PC-9 (cell line): ENCODE measurements around the gene BBS9. TPM values are rescaled to one million over a fixed set of nuclear protein-coding genes. Genes with fewer than 3 reads are reported as not detected.

Source experiments
- BruUV-seq: library from RNA; stranded (reverse); fragments of 400-500 nt; replicated peaks from 2 replicates; lab custom pipeline; 2021; lab: Mats Ljungman, UMichigan
- CTCF ChIA-PET: fragments of 300-600 bp; sonication (Branson Sonifier 250); formaldehyde crosslinking; loops from one replicate; lab custom pipeline; 2022; ENCODE audit warnings: antibody characterized with exemption; lab: Charles Lee
- POLR2A ChIA-PET: fragments of 300-600 bp; sonication (Branson Sonifier 250); formaldehyde crosslinking; loops from one replicate; lab custom pipeline; 2022; ENCODE audit warnings: antibody characterized with exemption; ENCODE audit not compliant: unreplicated experiment; lab: Charles Lee
- DNase-seq, 2 experiments: peaks; one replicate each; pipeline versions ENCODE4 v3.0.0 to v3.0.0-alpha.2; 2015 to 2022; ENCODE audit warnings: mixed read lengths in 1 of 2
- H2AFZ ChIP-seq: fragments of 200-600 bp; sonication (generic); 2 replicates; pipeline ENCODE4 v1.8.1; 2017; ENCODE audit warnings: antibody characterized with exemption
- H3F3A ChIP-seq: fragments of 200-600 bp; sonication (generic); 2 replicates; pipeline ENCODE4 v1.8.1; 2017; ENCODE audit warnings: antibody characterized with exemption, mild to moderate bottlenecking, low read depth; ENCODE audit not compliant: insufficient read depth
- H3K27ac ChIP-seq: fragments of 200-600 bp; sonication (generic); 2 replicates; pipeline ENCODE4 v1.6.1; 2016; ENCODE audit warnings: mixed run types
- H3K27me3 ChIP-seq: fragments of 200-600 bp; sonication (generic); 2 replicates; pipeline ENCODE4 v1.6.1; 2016; ENCODE audit warnings: low read depth, mixed run types; ENCODE audit not compliant: insufficient read depth
- H3K36me3 ChIP-seq: fragments of 200-600 bp; sonication (generic); 2 replicates; pipeline ENCODE4 v1.6.1; 2016; ENCODE audit warnings: low read depth, mixed run types
- H3K4me1 ChIP-seq: fragments of 200-600 bp; sonication (generic); replicated peaks from 2 replicates; pipeline ENCODE4 v1.6.1; 2016; ENCODE audit warnings: mixed run types; ENCODE audit not compliant: insufficient read depth
- H3K4me2 ChIP-seq: fragments of 200-600 bp; sonication (generic); 2 replicates; pipeline ENCODE4 v1.6.1; 2017; ENCODE audit warnings: mixed run types
- H3K4me3 ChIP-seq: fragments of 200-600 bp; sonication (generic); 2 replicates; pipeline ENCODE4 v1.6.1; 2016; ENCODE audit warnings: mixed run types
- H3K79me2 ChIP-seq: fragments of 200-600 bp; sonication (generic); 2 replicates; pipeline ENCODE4 v1.6.1; 2017; ENCODE audit warnings: low read depth, mixed run types
- H3K9me2 ChIP-seq: fragments of 200-600 bp; sonication (generic); 2 replicates; pipeline ENCODE4 v1.8.1; 2017; ENCODE audit warnings: mild to moderate bottlenecking; ENCODE audit not compliant: insufficient read depth
- H3K9me3 ChIP-seq: fragments of 200-600 bp; sonication (generic); 2 replicates; pipeline ENCODE4 v1.8.1; 2016; ENCODE audit warnings: low read depth; ENCODE audit not compliant: insufficient read depth
- H4K20me1 ChIP-seq: fragments of 200-600 bp; sonication (generic); 2 replicates; pipeline ENCODE4 v1.8.1; 2017; ENCODE audit not compliant: insufficient read depth
- EZH2 ChIP-seq: fragments of 200-600 bp; sonication (generic); IDR thresholded peaks from 2 replicates; pipeline ENCODE4 v1.8.0; 2017; ENCODE audit warnings: antibody characterized with exemption, low read depth
- intact Hi-C: fragments of 100-400 bp; cut with micrococcal nuclease; formaldehyde crosslinking; loops from one replicate; pipeline ENCODE4 v1.10.0; 2022; ENCODE audit not compliant: unreplicated experiment
- total RNA-seq: library from RNA; stranded (reverse); gene quantifications from 2 replicates; pipeline ENCODE4 v1.2.3, GENCODE V29; 2021
- TF ChIP-seq, protein P1 (sequence below): fragments of 200-600 bp; sonication (generic); conservative IDR thresholded peaks from 2 replicates; pipeline ENCODE4 v1.6.1; 2017; ENCODE audit warnings: mixed run types, antibody characterized with exemption, mild to moderate bottlenecking, moderate library complexity

The BBS9 gene
- total RNA-seq, 1 experiment from 2014 or later: 12.4 TPM

DNA sequence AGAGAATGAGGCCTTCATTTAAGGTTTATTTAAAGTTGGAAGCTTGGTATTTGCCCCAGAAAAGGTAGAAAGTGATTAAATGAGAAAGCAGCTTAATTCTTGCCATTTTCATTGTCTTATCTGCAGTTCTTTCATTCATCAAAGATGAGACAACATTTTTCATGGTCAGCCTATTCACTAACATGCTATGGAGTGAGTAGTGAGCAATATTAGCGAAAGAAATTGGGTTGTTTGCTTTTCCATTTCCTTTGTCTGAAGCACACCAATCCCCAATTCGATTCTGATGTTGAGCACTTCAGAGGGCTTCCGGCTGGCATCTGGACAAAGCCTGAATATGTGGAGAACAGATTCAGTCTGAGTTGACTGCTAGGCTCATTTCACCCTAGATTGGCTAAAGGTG, 317.2 kb downstream of the BBS9 start:
- H3K9me2 ChIP-seq: no peaks in the 10 kb centered on the region
- no peaks in the 10 kb centered on the region for H3K36me3 ChIP-seq
- ChIA-PET CTCF (no interaction called here), POLR2A (no interaction called here)
- H2AFZ ChIP-seq: no peak overlapping the region
- TF ChIP-seq EZH2: no peak
- TF ChIP-seq, protein P1, sequence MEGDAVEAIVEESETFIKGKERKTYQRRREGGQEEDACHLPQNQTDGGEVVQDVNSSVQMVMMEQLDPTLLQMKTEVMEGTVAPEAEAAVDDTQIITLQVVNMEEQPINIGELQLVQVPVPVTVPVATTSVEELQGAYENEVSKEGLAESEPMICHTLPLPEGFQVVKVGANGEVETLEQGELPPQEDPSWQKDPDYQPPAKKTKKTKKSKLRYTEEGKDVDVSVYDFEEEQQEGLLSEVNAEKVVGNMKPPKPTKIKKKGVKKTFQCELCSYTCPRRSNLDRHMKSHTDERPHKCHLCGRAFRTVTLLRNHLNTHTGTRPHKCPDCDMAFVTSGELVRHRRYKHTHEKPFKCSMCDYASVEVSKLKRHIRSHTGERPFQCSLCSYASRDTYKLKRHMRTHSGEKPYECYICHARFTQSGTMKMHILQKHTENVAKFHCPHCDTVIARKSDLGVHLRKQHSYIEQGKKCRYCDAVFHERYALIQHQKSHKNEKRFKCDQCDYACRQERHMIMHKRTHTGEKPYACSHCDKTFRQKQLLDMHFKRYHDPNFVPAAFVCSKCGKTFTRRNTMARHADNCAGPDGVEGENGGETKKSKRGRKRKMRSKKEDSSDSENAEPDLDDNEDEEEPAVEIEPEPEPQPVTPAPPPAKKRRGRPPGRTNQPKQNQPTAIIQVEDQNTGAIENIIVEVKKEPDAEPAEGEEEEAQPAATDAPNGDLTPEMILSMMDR: no peak
- H3K4me3 ChIP-seq: no peak overlapping the region
- no peaks in the 10 kb centered on the region for H3K4me1 ChIP-seq
- DNase-seq: no peak
- BruUV-seq: no TSS peak
- no peak overlapping the region for H3K4me2 ChIP-seq
- H3K27ac ChIP-seq: no peak overlapping the region
- H3K9me3 ChIP-seq: no peaks in the 10 kb centered on the region
- H3K27me3 ChIP-seq: no peaks in the 10 kb centered on the region
- H4K20me1 ChIP-seq: no peaks in the 10 kb centered on the region
- intact Hi-C loops: no loop called here
- H3F3A ChIP-seq: no peaks in the 10 kb centered on the region
- H3K79me2 ChIP-seq: no peaks in the 10 kb centered on the region

GRCh38 chr7:33448035-33448434, 318.7 kb downstream of the BBS9 start:
- ChIA-PET POLR2A (no interaction called here), CTCF (no interaction called here)
- Histone ChIP-seq H3K4me1 (peaks cover 6% of the 10 kb centered on the region; the same call in 1 of the 2 replicates), H3K36me3 (no peaks in the 10 kb centered on the region), H2AFZ (no peak overlapping the region), H3K27me3 (no peaks in the 10 kb centered on the region), H3K9me3 (no peaks in the 10 kb centered on the region), H3K79me2 (no peaks in the 10 kb centered on the region), H3K27ac (no peak overlapping the region), H3K4me2 (no peak overlapping the region), H4K20me1 (no peaks in the 10 kb centered on the region), H3F3A (no peaks in the 10 kb centered on the region), H3K9me2 (no peaks in the 10 kb centered on the region), H3K4me3 (no peak overlapping the region)
- BruUV-seq: no TSS peak
- no peak for DNase-seq
- intact Hi-C loops: no loop called here
- TF ChIP-seq EZH2: no peak
- TF ChIP-seq, protein P1: no peak

DNA sequence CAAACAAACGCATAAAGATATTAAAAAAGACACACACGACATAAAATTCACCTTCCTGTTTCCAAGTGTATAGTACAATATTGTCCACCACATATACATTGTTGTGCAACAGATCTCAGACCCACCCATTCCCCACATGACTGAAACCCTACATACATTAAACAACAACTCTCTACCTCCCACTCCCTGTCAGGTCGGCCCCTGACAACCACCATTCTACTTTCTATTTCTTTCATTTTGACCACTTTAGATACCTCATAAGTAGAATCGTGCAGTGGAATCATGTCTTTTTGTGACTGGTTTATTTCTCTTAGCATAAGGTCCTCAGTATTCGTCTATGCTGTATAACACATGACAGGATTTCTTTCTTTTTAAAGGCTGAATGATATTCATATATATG, 320.5 kb downstream of the BBS9 start:
- H2AFZ ChIP-seq: no peak overlapping the region
- intact Hi-C loops: no loop called here
- BruUV-seq: no TSS peak
- H3F3A ChIP-seq: no peaks in the 10 kb centered on the region
- DNase-seq: no peak
- no peaks in the 10 kb centered on the region for H4K20me1 ChIP-seq
- H3K36me3 ChIP-seq: no peaks in the 10 kb centered on the region
- H3K4me1 ChIP-seq: peaks cover 8% of the 10 kb centered on the region; the same call in 1 of the 2 replicates
- H3K4me3 ChIP-seq: no peak overlapping the region
- no peak overlapping the region for H3K4me2 ChIP-seq
- TF ChIP-seq EZH2: no peak
- TF ChIP-seq, protein P1: no peak
- ChIA-PET CTCF (no interaction called here), POLR2A (no interaction called here)
- no peaks in the 10 kb centered on the region for H3K27me3 ChIP-seq
- H3K27ac ChIP-seq: no peak overlapping the region
- H3K79me2 ChIP-seq: no peaks in the 10 kb centered on the region
- H3K9me2 ChIP-seq: no peaks in the 10 kb centered on the region
- H3K9me3 ChIP-seq: no peaks in the 10 kb centered on the region
